Activated T-cell treated with anti-CD3 and anti-CD28 coated beads for 24 hours (primary cell): ENCODE results near the gene ROCK2.
"Not testable (repeated sequence)": the region's sequence is repeated elsewhere in the genome, so short reads cannot be mapped to it uniquely, and the experiment has no call there.

ENCODE experiments used
- DNase-seq: peaks from one replicate; pipeline ENCODE4 v3.0.0-alpha.2; 2020; ENCODE audit warnings: low read depth

Gene ROCK2

DNA sequence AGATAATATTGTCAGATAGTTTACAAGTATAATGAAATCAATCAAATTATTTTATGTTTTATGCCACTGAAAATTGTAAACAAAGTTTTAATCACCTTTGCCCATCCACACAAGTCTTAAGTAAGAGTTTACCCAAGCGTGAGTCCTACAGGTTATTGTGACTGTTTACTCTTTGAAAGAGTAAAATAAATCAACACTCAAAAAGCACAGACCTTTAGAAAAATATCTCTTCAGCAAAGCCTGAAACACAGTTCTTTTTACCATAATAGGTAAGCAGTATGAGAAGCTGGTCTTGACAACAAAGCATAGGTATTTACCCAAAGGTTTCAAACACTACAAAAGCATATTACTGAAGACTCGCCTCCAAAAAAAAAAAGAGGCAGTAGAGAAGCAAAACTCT lies 3.7 kb downstream of the ROCK2 start:
- no peak for DNase-seq

DNA sequence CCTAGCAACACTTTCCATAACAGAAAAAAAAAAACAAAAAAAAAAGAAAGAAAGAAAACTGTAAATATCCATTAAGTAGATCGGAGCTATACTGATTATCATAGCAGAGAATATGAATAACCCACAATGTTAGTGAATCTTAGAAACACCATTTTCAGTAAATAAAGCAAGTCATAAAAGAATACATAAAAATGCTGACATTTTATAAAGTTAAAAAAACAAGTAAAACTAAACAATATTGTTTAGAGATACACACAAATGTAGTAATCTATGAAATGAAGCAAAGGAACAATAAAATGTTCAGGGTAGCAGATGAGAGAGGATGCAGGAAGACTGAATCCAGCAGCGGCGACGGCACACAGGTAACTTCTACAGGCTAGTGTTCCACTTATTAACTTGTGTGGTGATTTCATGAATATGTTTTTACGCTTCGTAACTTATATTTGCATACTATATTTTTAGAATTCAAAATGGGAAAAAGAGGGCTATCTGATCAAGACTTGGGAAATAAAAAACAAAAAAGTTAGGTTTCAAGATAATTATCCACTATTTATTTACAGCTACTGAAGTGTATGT lies 4.8 kb downstream of the ROCK2 start:
- DNase-seq = no peak

DNA sequence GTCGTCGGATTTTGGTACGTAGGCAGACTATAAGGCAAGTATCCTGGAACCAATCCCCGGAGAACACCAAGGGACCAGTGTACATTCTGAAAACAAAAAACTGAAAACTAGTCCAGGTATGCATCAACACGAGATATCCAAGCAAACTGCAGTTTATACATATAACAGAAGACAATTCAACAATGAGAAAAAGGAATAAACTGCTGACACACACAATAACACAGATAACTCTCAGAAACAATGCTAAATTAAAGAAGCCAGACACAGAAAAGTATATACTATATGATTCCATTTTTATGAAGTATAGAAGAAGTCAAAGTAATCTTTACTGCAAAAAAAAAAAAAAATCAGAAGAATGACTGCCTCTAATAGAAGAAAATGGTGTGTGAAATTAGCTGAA lies 5.9 kb downstream of the ROCK2 start:
- DNase-seq = no peak

DNA sequence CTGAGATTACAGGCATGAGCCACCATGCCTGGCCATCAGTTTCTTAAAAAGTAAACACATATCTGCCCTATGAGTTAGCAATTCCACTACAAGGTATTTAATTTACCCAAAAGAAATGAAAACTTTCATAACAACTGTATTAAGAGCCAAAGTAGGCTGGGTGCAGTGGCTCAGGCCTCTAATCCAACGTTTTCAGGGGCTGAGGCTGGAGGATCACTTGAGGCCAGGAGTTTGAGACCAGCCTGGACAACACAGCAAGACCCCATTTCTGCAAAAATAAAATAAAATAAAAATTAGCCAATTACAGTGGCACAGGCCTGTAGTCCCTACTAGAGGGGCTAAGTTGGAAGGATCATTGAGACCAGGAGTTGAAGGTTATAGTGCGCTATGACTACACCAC lies 6.5 kb downstream of the ROCK2 start:
- DNase-seq = no peak

DNA sequence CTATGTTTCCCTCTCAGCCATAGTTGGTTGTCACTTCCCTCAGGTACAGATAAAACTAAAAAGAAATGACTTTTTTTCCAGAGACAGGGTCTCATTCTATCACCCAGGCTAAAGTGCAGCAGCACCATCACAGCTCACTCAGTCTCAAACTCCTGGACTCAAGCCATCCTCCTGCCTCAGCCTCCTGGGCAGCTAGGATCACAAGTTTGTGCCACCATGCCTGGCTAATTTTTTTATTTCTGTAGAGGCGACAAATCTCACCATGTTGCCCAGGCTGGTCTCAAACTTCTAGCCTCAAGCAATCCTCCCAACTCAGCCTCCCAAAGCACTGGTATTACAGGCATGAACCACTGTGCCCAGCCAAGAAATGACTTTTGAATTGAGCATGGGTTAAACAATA lies 8.2 kb downstream of the ROCK2 start:
- no peak for DNase-seq

DNA sequence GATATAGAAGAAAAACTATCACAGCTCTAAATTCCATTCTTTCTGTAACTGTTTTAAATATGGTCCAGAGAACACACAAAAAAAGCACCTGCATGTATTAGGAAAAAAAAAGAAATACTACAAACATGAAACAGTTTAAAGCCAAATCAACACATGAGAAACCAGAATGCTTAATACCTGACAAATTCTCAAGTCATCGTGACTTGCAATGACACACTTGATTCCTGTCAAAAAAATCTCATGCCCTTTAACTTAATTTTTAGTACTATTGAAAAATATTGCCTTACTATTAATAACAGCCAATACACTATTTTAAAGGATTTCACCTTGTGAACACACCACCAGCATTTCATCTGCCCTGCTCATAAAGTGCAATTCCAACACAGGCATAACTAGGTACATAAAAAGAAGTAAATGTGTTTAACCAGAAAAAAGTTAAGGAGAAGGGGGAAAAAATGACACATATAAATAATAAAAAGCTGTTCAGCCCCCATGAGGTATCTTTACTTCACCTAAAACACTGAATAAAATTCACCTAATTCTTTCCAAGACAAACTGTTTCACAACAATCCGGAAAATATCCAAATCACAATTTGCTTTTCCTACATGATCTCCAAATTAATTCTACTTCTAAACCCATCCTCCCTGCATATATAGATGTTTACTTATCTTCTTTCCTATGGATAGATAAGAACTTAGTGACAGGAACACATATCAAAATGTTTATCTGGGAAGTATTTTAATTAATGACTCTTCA lies 10.8 kb downstream of the ROCK2 start:
- no peak for DNase-seq

DNA sequence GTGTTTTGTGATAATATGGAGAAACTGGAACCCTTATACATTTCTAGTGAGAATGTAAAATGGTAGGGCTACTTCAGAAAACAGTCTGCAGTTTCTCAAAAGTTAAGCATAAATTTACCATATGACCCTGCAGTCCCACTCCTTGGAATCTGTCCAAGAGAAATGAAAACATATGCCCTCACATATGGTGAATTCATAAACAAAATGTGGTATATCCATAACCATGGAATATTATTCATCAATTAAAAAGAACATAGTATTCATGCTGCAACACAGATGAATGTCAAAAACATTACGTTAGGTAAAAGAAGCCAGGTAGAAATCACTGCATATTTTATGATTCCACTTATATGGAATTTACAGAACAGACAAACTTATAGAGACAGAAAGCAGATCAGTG lies 11.8 kb downstream of the ROCK2 start:
- no peak for DNase-seq

DNA sequence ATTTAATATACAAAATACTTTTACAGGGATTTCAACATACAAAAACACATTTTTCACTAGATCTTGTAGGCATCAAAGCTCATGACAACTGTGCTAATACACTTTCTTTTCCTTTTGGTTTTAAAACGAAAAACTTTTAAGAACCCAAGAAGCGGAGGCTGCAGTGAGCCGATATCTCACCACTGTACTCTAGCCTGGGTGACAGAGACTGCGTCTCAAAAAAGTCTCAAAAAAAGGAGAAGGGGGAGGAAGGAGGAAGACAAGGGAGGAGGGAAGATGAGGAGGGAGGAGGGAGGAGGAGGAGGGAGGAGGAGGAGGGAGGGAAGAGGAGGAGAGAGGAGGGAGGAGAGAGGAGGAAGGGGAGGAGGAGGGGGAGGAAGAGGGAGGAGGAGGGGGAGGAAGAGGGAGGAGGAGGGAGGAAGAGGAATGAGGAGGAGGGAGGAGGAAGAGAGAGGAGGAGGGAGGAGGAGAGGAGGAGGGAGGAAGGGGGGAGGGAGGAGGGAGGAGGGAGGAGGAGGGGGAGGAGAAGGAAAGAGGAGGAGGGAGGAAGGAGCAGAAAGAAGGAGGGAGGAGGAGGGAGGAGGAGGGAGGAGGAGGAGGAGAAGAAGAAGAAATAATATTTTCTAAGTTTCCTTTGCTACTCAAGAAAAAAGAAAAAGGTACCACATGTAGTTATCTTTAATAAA lies 13.8 kb downstream of the ROCK2 start:
- DNase-seq = no peak

DNA sequence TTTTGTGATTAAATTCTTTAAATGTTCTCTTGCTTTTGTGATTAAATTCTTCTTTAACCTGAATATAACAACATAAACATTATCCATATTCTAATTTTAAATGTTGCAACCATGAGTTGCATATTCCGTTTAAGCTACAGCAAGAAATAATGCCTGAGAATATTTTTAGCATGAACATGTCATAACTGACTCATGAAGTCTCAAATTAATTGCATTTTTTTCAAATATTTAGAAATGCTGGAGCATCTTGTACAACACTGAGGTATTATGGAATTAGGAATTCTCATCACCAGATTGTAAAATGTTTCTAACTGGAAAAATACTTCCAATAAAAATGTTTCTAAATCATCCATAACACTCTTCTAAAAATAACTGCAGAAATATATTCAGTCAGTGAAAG lies 14.7 kb downstream of the ROCK2 start:
- no peak for DNase-seq

DNA sequence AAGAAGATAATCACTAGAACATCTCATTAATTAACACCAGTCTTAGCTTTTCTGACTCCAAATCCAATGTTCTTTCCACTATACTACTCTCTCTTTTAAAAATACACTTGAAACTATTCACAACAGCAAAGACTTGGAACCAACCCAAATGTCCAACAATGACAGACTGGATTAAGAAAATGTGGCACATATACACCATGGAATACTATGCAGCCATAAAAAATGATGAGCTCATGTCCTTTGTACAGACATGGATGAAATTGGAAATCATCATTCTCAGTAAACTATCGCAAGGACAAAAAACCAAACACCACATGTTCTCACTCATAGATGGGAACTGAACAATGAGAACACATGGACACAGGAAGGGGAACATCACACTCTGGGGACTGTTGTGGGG lies 15.9 kb downstream of the ROCK2 start:
- not testable (repeated sequence) for DNase-seq

DNA sequence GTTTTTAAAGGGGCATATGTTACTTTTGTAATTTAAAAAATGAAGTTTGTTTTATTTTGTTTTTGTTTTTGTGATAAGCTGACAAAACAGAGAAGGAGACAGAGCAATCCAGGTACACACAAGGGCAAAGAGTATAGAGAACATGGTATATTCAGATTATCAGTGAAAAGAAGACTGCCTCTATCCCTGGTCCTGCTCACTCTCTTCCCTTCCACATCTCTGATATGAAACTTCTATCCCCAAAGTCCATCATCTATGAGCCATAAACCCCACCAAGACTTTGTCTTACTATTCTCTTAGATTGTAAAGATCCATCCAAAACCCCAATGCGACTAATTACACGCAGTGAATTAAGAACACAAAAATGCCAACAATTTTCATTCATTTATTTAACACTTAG lies 16.6 kb downstream of the ROCK2 start:
- DNase-seq = no peak

DNA sequence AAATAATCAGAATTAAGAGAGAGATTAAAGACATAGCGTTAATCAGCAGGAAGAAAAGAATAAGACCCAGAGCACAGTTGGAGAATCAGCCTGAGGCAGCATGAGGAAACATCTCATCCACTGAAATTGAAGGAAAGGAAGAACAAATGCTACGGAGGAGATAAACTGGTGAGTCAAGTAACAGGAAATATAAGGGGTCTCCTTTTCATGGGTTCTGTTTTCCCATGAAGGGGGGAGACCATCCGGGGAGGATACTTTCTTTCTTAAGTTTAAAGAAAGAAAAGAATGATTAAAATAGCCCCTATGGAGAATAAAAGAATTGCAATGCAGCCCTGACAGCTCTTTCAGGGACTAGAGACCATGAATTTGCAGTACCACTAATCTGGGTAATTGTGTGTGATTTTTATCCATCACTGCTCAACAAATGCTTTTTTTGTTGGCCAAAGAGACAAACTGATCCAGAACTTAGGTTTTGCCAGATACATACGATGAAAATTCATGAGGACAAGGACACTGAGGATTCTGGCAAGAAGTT lies 17.7 kb downstream of the ROCK2 start:
- DNase-seq = no peak

DNA sequence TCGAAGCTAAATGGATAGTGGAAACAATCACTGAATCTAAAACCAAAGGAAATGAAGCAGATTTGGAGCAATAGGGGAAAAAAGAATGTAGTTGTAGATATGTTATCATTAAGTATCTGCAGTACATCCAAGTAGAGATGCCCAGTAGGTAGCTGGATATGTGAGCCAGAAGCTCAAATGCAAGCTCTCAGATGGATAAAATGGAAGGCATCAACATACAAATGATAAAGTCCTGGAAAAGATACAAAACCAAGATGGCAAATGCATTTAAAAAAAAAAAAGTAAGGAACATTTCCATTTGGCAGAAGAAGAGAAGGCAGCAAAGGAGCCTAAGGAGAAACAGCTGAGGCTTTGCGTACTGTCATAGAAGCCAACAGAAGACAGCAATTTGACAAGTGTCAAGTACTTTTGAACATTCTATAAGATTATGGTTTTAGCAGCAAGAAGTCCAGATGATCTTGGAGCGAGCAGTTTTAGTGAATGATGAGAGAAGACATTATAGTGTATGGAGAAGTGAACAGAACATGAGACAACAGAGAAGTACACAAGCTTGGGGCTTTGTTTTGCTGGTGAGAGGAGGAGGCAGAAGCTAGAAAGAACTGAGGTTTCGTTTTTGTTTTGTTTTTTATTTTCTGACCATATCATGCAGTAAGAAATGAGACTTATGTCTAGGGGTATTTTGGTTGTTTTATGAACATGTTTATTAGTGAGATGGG lies 18.3 kb downstream of the ROCK2 start:
- no peak for DNase-seq

DNA sequence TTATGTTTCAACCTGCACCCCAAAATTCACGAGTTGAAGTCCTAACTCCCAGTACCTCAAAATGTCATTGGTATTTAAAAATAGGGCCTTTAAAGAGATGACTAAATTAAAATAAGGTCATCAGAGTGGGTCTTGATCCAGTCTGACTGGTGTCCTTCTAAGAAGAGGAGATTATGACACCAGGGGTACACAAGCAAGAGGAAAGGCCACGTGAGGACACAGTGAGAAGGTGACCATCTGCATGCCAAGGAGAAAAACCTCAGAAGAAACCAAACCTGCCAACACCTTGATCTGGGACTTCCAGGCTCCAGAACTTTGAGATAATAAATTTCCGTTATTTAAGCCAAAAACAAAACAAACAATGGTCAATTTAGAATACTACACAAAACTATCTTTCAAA lies 22.6 kb downstream of the ROCK2 start:
- DNase-seq = no peak

DNA sequence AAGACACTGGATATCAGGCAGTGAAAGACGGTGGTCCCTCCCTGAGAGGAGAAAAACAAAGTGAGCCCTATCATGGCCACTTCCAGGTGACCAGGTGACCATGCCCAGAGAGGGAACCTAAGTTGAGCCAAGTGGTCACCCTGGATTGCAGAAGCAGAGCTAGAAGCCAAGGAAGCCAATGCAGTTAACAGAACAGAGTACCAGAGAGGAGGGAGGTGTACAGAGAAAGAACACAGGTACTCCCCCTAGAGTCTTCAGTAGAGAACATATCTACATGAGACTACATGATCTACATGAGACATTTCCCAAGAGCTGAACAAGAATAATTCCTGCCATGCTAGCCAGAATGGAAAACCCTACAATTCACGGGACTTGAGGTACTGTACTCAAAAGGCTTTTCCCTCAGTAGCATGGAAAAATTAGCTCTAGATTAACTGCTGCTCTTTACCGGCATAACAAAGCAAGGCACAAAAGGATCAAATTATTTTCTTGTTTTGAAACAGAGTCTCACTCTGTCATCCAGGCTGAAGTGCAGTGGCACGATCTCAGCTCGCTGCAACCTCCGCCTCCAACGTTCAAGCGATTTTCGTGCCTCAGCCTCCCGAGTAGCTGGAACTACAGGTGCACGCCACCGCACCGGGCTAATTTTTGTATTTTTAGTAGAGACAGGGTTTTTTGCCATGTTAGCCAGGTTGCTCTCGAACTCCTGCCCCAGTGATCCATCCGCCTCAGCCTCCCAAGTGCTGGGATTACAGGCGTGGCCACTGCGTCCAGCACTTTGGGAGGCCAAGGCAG lies 23.5 kb downstream of the ROCK2 start:
- no peak for DNase-seq

DNA sequence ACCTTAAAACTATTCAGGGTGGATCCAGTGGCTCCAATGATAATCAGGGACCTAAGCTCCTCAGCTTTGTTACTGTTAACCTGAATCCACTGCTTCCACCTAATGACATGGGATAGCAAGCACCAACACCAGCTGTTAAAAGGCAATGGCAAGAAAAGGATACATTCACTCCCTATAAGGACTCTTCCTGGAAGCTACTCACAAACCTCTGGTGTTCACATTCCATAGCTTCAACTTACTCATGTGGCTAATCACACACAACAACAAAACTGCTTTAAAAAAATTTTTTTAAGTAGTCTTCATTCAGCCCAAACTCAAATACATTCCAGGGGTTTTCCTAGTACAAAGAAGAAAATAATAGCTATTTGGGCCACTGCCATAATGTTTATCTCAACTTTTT lies 24.5 kb downstream of the ROCK2 start:
- no peak for DNase-seq

DNA sequence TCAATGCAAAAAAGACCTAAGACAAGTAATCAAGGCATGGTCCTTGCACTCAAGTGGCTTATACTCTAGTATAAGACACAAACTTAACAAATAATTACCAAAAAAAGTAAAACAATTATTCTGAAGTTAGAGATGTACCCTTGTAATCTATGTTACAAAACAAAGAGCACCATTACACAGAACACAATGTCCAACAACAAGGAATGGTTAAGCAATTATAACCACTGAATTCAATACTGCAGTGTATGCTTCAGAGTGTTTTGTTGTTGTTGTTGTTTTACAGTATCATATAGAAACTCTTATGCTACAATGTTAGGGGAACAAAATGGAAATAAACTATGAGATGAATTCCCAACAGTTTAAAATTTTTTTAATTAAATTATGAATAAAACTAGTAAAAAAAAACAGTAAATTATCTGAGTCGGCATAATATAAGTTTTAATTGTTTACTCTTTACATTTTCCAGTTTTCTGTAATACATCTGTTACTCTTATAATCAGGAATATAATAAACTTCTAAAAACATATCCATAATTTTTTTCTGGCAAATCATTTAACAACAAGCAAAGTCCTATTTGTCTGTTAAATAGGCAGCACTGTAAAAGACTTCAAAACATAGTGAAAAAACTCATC lies 29.2 kb downstream of the ROCK2 start:
- no peak for DNase-seq

DNA sequence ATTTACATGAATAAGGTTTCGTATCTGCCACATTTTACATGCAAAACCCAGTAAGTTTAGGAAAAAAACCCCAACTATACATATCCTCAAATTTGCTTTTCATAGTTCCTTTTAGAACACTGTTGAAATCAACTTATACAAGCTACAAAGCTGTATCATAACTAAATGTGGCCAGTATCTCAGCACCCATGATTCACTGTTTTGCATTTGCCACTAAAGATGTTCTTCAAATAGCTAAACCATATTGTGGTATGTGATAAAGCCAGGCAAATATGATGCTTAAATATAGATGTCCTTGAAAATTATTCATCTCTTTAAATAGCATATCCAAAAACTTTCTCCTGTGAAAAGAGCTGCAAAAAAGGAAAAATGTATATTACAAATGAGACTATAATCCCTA lies 29.9 kb downstream of the ROCK2 start:
- DNase-seq = no peak

DNA sequence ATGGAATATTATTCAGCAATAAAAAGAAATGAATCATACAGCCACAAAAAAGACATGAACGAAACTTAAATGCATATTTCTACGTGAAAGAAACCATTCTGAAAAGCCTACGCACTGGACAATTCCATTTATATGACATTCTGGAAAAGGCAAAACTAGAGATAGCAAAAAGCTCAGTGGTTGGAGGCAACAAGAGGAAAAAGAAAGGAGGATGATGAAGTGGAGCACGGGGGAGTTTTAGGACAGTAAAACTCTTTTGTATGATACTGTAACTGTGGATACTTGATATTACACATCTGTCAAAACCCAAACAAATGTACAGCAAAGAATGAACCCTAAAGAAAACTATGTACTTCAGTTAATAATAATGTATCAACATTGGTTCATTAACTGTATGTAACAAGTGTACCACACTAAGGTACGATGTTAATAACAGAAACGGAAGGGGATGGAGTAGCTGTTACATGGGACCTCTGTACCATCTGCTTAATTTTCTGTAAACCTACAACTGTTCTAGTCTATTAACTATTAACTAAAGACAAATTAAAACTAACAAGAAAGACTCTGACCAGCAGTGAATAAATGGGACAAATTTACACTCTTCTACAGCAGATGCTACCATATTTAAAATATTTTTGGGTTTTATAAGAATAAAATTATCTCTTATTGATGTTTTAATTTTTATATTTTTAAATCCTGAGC lies 31.5 kb downstream of the ROCK2 start:
- no peak for DNase-seq

DNA sequence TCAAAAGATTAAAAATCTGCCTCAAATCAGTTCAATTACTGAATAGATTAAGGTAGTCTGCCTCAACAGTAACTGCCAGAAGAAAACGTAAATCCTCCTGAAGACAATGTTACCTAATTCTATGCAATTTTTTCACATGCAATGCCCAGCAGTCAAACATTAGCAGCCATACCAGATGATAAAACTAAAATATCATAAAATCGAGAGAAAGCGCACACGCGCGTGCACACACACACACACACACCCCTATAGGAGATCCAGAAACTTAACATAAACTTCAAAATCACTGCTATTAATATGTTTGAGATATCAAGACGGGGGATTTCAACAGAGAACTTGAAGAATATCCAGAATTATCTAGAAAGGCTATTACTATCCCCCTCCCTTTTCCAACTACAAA lies 32.9 kb downstream of the ROCK2 start:
- DNase-seq = no peak

DNA sequence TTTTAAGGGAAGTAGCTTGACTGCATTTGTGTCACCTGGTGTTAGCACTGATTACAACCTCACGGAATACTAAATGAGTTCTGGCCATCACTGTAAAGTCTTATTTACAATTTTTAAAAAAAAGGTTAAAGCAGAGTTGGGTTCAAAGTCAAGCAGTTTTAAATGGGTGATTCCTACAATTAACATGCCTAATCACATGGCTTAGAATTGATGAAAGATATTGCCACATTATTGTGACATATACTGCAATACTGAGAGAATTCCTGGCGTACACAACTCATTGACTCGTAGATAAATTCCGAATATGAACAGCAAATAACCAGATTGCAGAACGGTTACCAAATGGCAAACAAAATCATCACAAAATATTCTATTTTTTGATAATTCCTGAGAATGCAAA lies 34.2 kb downstream of the ROCK2 start:
- no peak for DNase-seq
